ENCODE results near the gene ATR. TPM values are rescaled to one million over a fixed set of nuclear protein-coding genes. Genes with fewer than 3 reads are reported as not detected.
A peak's percentile ranks its signal among the peaks of the same experiment; 100 is the strongest.

The ATR gene
- total RNA-seq, 1 donor from 2014 or later: 19.7 TPM

DNA sequence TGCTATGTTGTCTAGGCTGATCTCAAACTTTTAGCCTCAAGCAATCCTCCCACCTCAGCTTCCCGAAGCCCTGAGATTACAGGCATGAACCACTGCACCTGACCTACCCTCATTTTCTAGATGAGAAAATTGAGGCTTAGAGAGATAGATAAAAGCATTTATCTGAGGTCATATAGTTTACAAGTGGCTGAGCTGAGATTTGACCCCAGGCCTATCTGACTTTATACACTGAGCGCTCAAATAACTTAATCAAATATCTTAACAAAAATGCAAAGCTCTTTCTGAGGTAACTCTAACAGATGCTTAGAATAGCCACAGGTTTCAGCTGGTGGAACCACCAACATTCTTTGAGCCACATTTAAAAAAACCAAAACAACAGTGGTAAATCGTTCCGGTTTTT lies 23.2 kb upstream of the ATR start:
- Histone ChIP-seq H3K9me3 (no peaks in the 10 kb centered on the region), H3K4me1 (peaks cover 4% of the 10 kb centered on the region), H3K4me3 (no peak overlapping the region), H3K27ac (no peak overlapping the region), H3K36me3 (no peaks in the 10 kb centered on the region), H3K27me3 (ENCODE audit: low read depth) (no peaks in the 10 kb centered on the region)
- intact Hi-C loops (cut with DNase I): no loop called here
- DNase-seq (no peak), ATAC-seq (no peak)
- TF ChIP-seq, protein P1, sequence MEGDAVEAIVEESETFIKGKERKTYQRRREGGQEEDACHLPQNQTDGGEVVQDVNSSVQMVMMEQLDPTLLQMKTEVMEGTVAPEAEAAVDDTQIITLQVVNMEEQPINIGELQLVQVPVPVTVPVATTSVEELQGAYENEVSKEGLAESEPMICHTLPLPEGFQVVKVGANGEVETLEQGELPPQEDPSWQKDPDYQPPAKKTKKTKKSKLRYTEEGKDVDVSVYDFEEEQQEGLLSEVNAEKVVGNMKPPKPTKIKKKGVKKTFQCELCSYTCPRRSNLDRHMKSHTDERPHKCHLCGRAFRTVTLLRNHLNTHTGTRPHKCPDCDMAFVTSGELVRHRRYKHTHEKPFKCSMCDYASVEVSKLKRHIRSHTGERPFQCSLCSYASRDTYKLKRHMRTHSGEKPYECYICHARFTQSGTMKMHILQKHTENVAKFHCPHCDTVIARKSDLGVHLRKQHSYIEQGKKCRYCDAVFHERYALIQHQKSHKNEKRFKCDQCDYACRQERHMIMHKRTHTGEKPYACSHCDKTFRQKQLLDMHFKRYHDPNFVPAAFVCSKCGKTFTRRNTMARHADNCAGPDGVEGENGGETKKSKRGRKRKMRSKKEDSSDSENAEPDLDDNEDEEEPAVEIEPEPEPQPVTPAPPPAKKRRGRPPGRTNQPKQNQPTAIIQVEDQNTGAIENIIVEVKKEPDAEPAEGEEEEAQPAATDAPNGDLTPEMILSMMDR (IDR thresholded peaks at IDR 0.05): no peak

- intact Hi-C loops (cut with DNase I): no loop called here
Measured at GRCh38 chr3:142597906-142598305, 19.4 kb upstream of the ATR start.

DNA sequence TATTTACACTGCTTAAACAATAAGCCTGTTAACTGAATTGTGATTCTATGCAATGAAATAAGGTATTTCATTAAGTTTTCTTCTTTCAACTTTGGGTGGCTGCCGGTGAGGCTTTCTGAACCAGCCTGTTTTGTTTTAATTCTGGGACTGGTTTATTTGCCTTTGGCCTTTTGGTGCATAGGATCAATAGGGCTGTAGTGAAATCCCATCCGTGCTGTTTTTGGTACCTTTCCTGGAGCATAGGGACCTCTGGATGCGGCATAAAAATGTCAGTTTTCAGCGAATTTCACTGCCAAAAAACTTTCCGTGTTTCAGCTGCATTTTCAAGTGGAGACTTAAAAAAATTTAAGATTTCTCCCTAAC lies 18.2 kb upstream of the ATR start:
- no peaks in the 10 kb centered on the region for H3K36me3 ChIP-seq
- no peaks in the 10 kb centered on the region for H3K9me3 ChIP-seq
- H3K27ac ChIP-seq: peak overlapping the region; percentile 85
- H3K27me3 ChIP-seq (ENCODE audit: low read depth): no peaks in the 10 kb centered on the region
- TF ChIP-seq, protein P1 (IDR thresholded peaks at IDR 0.05): no peak
- H3K4me3 ChIP-seq: peak overlapping the region; percentile 82
- no peak for DNase-seq
- peak in 1 of 2 donors; percentile 4 for ATAC-seq
- intact Hi-C loops (cut with DNase I): no loop called here
- H3K4me1 ChIP-seq: peaks cover 7% of the 10 kb centered on the region

More at GRCh38 chr3:142597906-142598305, 19.4 kb upstream of the ATR start:
- Histone ChIP-seq H3K27me3 (ENCODE audit: low read depth) (no peaks in the 10 kb centered on the region), H3K4me1 (peaks cover 7% of the 10 kb centered on the region), H3K36me3 (no peaks in the 10 kb centered on the region), H3K4me3 (peak overlapping the region; percentile 82), H3K27ac (no peak overlapping the region), H3K9me3 (no peaks in the 10 kb centered on the region)
- ATAC-seq (no peak), DNase-seq (no peak)
- TF ChIP-seq, protein P1 (IDR thresholded peaks at IDR 0.05): no peak

- Histone ChIP-seq H3K4me3 (peak within 1 kb of the TSS; percentile 82), H3K27ac (peak within 1 kb of the TSS; percentile 85), H3K4me1 (peaks cover 7% of the 10 kb centered on the region), H3K9me3 (no peaks in the 10 kb centered on the region), H3K36me3 (no peaks in the 10 kb centered on the region), H3K27me3 (ENCODE audit: low read depth) (no peaks in the 10 kb centered on the region)
- peak; percentile 89 for DNase-seq
- peak; percentile 97 to 98 for ATAC-seq
- intact Hi-C loops (cut with DNase I): no loop called here
- TF ChIP-seq, protein P1 (IDR thresholded peaks at IDR 0.05): peak; percentile 6
Measured at GRCh38 chr3:142595951-142596725, 17.6 kb upstream of the ATR start, which contains the start of gene PLS1. PLS1 (plus strand) TSS chr3:142596393; CDS start chr3:142664238, 67,845 bp downstream.

DNA sequence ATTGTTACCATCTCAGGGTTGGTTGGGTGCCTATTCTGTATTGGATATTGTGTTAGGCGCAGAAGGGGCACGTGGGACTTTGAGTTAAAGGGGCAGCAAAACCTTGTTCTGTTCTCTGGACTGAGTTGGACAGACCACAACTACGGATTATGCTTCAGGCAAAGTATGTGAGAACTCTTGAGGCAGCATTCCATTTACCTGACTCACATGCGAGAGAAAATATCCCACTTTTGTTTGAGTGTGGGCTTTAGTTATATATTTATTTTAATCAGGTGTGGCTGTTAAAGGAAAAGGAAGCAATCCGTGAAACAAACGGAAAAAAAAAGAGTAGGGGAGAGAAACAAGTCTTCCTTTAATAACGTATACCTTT lies 17.0 kb upstream of the ATR start:
- H3K4me3 ChIP-seq: peak overlapping the region; percentile 82
- ATAC-seq (peak; percentile 85 to 87), DNase-seq (no peak)
- TF ChIP-seq, protein P1 (IDR thresholded peaks at IDR 0.05): no peak
- peaks cover 7% of the 10 kb centered on the region for H3K4me1 ChIP-seq
- H3K27ac ChIP-seq: peak overlapping the region; percentile 85
- H3K36me3 ChIP-seq: no peaks in the 10 kb centered on the region
- intact Hi-C loops (cut with DNase I): no loop called here
- no peaks in the 10 kb centered on the region for H3K9me3 ChIP-seq
- no peaks in the 10 kb centered on the region for H3K27me3 ChIP-seq (ENCODE audit: low read depth)

Measured in lower lobe of right lung (tissue), 2 donors.